CD4-positive, alpha-beta T cell treated with Interleukin-12 subunit alpha and Interleukin-12 subunit beta, for 1 hour (primary cell): ENCODE measurements around the gene CILP.
"Not testable (repeated sequence)": the region's sequence is repeated elsewhere in the genome, so short reads cannot be mapped to it uniquely, and the experiment has no call there.

ENCODE experiments used
- DNase-seq: peaks from one replicate; pipeline ENCODE4 v3.0.0-alpha.2; 2020

CILP gene, protein sequence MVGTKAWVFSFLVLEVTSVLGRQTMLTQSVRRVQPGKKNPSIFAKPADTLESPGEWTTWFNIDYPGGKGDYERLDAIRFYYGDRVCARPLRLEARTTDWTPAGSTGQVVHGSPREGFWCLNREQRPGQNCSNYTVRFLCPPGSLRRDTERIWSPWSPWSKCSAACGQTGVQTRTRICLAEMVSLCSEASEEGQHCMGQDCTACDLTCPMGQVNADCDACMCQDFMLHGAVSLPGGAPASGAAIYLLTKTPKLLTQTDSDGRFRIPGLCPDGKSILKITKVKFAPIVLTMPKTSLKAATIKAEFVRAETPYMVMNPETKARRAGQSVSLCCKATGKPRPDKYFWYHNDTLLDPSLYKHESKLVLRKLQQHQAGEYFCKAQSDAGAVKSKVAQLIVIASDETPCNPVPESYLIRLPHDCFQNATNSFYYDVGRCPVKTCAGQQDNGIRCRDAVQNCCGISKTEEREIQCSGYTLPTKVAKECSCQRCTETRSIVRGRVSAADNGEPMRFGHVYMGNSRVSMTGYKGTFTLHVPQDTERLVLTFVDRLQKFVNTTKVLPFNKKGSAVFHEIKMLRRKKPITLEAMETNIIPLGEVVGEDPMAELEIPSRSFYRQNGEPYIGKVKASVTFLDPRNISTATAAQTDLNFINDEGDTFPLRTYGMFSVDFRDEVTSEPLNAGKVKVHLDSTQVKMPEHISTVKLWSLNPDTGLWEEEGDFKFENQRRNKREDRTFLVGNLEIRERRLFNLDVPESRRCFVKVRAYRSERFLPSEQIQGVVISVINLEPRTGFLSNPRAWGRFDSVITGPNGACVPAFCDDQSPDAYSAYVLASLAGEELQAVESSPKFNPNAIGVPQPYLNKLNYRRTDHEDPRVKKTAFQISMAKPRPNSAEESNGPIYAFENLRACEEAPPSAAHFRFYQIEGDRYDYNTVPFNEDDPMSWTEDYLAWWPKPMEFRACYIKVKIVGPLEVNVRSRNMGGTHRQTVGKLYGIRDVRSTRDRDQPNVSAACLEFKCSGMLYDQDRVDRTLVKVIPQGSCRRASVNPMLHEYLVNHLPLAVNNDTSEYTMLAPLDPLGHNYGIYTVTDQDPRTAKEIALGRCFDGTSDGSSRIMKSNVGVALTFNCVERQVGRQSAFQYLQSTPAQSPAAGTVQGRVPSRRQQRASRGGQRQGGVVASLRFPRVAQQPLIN

DNA sequence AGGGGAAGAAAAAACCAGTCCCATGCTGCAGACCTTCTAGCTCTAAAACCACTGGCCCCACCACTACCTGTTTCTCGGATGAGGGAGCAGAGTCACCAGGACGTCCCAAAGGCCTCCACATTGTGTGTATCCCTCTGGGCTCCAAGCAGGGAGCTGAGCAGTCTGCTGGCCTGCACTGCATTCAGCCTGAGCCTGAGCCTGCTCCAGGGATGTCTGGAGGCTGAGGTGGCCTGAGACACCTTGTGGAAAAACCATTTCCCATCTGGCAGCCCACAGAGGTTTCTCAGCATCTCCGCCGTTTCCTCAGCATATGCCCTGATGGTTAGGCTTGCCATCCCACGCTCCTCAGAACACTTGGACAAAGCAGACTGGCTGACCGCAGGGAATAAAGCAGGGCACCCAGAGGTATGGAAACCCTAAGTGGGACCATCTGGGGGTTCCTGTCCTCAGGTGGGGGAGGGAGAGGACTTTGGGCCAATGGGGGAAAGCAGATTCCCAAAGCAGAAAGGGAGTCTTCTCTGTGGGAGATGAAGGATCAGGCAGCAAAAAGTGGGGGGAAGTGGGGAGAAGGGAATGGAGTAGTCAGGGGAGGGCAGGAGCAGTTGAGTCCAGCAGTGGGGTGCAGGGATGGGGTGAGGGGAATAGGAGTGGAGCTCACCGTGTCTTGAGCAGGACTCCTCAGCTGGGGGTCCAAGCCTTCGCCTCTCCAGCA, at the start of gene CILP:
CILP (minus strand) TSS at position 704 of the 712 bp plus-strand sequence. CDS start 1,718 bp downstream, outside the sequence.
- DNase-seq: no peak

- no peak for DNase-seq
These were observed 49.7 kb upstream of the CILP start for GRCh38 chr15:65260968-65261367.

- DNase-seq: no peak
These were observed 48.1 kb upstream of the CILP start for GRCh38 chr15:65259367-65259797.

DNA sequence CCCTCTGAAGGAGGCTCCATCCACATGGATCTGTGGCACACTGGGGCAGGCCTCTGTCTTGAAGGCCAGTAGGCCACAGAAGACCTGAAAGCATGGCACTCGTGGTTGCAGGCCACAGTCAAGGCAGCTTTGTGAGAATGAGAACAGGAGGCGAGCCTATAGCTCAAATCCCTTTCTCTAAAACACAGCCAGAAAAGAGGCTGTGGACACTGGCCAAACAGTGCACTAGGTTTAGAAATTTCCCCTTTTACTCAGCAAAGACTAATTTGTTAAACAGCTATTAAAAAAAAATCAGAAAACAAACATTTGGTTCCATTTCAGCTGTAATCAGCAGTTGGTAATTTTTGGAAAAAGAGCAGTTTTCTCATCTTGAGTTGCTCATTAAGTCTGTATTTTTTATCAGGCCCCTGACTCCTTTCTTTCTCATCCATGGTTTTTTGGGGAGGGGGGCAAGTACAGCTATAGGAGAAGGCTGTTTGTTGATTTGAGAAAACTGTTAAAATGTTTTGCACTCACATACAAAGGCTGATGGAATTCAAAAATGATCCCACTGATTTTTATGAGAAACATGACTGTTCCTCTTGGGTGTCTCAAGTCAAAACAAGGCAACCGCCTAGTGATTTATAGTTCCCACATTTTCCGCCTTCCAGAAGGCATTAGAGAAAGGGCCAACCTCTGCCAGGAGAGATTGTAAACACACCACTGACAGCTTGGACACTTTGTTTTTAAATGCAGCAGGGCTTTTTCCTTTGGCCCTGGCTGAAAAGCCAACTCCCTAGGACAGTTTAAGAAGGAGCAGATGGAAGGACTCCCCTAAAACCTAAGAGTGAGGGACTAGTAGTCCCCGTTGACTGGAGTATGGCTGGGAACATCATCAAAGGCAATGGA, 47.3 kb upstream of the CILP start:
- DNase-seq: no peak

DNA sequence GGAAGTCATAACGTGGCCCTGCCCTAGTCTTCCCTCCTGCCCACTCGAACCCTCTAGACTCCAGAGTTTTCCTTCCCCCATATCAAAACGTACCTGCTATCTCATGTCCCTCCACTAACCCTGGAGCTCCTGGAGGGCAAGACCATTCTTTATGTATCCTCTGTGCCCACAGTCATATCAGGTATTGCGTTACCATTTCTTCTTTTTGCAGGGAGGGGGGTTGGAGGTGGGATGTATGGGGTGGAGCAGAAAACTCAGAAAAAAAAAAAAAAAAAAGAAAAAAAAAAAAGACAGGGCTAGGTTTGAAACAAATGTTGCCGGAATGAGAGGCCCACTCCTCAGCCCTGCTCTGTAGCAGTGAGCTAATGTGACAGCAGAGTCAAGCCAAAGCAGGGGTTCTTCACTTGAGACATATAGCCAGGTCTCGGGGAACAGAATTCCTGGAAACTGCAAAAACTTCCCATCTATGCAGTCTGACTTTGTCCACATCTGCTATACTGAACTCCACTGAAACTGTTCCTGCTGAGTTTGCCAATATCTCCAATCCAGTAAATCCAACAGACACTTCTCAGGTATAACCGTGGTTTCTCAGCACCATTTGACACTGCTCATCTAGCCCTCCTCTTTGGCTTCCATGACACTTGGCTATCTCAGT, 44.3 kb upstream of the CILP start:
- DNase-seq: no peak

DNA sequence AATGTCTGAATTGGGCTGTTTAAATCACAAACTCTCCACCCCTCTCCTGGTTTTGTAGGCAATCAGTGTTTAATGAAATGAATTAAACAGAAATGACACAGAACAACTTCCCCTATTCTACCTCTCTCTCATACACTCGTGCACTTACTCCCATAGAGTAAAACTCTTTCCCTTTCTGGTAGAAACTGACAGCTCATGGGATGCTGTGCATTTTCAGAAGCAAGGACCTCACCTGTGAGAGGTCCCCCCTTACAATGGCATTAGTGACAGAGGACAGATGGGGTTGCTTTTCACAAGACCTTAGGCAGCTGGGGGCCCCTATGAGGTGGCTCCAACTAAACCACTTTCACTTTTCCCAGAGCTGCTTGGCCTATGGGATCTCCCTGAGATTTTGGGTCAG, 43.5 kb upstream of the CILP start:
- no peak for DNase-seq

DNA sequence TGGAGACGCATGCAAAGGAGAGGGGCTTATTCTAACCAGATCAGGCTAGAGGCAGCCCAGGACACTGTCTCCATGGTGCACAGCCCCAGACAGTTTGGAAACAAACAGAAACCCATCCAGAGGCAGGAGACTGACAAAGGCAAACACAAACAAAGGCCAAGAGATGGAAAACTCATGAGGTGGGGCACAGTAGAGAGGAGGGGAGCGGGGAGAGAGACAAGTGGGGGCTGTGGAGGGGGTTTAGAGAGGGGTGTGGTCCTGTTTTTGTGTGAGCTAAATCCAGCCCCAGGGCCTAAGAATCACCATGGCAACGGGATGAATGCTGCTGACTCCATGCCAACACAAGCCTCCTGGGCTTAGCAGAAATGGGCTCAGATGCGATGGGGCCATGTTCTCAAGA, 43.1 kb upstream of the CILP start:
- DNase-seq: no peak

GRCh38 chr15:65249641-65250040, 38.4 kb upstream of the CILP start:
- no peak for DNase-seq

- DNase-seq: no peak
These were observed 37.4 kb upstream of the CILP start for GRCh38 chr15:65248511-65249255.

DNA sequence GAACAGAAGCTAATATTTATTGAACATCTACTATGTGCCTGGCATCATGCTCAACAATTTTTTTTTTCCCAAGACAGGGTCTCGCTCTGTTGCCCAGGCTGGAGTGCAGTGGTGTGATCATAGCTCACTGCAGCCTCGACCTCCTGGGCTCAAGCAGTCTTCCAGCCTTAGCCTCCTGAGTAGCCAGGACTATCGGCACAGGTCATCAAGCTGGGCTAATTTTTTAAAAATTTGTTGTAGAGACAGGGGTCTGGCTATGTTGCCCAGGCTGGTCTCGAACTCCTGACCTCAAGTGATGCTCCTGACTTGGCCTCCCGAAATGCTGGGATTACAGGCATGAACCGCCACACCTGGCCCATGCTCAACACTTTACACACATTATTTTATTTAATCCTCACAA, 35.7 kb upstream of the CILP start:
- no peak for DNase-seq

GRCh38 chr15:65246026-65246714, 34.9 kb upstream of the CILP start:
- DNase-seq: no peak

DNA sequence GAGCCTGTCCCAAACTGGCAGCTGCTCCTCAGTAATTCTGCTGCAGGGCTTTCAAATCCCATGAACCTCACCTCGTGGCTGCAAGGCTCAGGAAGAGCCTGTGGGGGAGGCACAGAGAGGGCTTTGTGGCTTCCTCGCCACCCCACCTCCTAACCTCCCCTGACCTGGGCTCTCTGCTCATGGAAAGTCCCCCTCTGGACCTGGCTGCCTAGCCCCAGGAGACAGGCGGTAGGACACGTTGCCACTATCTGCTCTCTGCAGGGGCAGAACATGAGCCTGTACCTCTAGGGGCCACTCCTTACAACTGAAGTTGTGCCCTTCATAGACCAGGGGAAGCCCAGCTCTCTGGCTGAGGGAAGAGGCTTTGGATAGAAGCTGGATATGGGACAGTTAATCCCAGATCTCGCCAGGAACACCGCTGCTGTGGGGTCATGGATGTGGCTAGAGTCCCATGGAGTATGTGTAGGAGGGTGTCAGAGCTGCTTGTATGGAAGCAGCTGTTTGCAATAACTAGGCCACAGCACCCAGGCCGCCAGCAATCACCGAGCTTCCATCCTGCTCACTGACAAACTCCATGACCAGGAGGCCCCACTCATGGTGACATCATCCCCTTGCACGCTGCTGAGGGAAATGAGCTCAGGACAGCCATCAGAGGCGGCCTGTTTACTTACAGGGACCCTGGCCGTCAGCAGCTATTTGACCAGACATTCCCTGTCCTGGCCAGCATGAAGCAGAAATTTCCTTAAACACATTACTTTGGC, 34.0 kb upstream of the CILP start:
- no peak for DNase-seq

- DNase-seq: no peak
These were observed 33.4 kb upstream of the CILP start for GRCh38 chr15:65244638-65245037.

DNA sequence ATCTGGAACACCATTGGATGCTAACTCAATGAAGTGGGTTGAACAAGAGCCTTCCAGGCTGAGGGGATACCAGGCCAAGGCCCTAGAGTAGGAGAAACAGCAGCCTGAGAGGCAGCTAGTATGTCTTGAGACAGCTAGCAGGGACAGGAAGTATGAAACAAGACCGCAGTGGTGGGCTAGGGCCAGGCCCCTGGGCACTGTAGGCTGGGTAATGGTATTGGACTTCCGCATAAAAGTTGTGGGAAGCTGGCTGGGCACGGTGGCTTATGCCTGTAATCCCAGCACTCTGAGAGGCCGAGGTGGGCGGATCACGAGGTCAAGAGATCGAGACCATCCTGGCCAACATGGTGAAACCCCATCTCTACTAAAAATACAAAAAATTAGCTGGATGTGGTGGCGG, 25.2 kb upstream of the CILP start:
- not testable (repeated sequence) for DNase-seq

DNA sequence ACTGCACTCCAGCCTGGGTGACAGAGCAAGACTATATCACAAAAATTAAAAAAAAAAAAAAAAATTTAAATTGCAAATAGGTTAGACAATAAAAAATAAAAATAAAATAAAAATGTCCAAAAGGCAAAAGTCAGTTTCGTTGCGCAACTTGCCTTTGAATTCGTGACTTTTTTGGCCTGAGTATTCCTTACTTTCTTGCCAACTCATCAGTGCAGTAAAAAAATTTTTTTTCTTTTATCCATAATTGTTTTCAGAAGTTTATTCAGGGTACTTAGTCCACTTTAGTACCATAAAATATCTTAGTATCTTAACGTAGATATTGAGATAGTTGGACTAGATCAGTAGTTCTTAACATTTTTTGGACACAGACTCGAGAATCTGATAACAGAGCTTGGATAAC, 22.4 kb upstream of the CILP start:
- no peak for DNase-seq

DNA sequence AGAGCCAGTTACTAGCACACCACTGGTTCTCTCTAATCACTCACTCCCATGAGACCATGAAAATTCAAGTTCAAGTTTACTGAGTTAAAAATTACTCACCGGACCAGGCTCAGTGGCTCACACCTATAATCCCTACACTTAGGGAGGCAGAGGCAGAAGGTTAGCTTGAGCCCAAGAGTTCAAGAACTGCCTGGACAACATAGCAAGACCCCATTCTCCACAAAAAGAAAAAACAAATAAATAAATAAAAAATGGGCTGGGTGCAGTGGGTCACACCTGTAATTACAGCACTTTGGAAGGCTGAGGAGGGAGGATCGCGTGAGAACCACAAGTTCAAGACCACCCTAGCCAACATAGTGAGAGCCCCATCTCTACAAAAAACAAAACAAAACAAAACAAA, 21.2 kb upstream of the CILP start:
- DNase-seq: no peak

- no peak for DNase-seq
These were observed 20.0 kb upstream of the CILP start for GRCh38 chr15:65231306-65231705.

DNA sequence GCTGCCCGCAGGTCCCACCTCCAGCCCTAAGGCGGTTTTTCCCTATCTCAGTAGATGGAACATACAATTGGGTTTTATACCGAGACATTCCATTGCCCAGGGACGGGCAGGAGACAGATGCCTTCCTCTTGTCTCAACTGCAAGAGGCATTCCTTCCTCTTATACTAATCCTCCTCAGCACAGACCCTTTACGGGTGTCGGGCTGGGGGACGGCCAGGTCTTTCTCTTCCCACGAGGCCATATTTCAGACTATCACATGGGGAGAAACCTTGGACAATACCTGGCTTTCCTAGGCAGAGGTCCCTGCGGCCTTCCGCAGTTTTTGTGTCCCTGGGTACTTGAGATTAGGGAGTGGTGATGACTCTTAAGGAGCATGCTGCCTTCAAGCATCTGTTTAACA, 15.6 kb upstream of the CILP start:
- DNase-seq: not testable (repeated sequence)

GRCh38 chr15:65226221-65226620, 14.9 kb upstream of the CILP start:
- DNase-seq: no peak
